GM18526 (cell line): Measurements from ENCODE around the gene OTOG.

Source experiments
- POLR2A ChIP-seq: IDR thresholded peaks from 3 replicates; pipeline ENCODE4 v1.6.1; 2011; ENCODE audit not compliant: insufficient read length; ENCODE audit errors: extremely low read depth

OTOG gene

GRCh38 chr11:17682848-17683247, 135.8 kb downstream of the OTOG start:
- no peak for TF ChIP-seq POLR2A

GRCh38 chr11:17683377-17684161, 136.5 kb downstream of the OTOG start:
- no peak for TF ChIP-seq POLR2A

- TF ChIP-seq POLR2A: no peak
Observed at GRCh38 chr11:17684550-17684949, 137.5 kb downstream of the OTOG start.

GRCh38 chr11:17686231-17686980, 139.3 kb downstream of the OTOG start:
- TF ChIP-seq POLR2A: no peak

GRCh38 chr11:17687946-17688670, 141.0 kb downstream of the OTOG start:
- no peak for TF ChIP-seq POLR2A

DNA sequence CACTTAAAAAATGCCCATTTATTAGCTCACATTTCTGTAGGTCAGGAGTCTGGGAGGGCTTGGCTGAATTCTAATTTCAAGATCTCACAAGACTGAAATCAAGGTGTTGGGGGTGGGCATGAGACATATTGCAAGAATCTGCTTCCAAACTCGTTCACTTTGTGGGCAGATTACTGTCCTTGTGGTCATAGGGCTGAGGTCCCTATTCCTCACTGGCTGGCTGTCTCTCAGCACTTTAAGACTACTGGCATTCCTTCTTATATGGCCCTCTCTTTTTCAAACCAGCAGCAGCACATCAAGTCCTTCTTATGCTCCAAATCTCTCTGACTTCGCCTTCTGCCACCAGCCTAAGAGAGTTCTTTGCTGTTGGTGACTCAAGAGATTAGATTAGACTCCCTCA, 144.5 kb downstream of the OTOG start:
- no peak for TF ChIP-seq POLR2A

- TF ChIP-seq POLR2A: no peak
Observed at GRCh38 chr11:17691976-17692375, 144.9 kb downstream of the OTOG start.

DNA sequence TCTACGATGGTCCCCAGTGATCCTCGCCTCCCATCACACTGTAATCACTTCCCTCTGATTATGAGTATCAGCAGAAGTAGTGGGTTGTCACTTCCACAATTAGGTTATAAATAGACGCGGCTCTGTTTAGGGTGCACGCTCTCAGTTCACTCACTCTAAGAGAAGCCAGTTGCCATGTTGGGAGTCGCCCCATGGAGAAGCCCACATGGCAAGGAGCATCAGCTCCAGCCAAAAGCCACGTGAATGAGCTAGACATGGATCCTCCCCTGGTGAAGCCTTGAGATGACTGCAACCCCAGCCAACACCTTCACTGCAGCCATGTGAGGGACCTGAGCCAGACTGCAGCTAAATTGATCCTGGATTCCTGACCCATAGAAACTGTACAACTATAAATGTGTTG, 145.9 kb downstream of the OTOG start:
- no peak for TF ChIP-seq POLR2A

DNA sequence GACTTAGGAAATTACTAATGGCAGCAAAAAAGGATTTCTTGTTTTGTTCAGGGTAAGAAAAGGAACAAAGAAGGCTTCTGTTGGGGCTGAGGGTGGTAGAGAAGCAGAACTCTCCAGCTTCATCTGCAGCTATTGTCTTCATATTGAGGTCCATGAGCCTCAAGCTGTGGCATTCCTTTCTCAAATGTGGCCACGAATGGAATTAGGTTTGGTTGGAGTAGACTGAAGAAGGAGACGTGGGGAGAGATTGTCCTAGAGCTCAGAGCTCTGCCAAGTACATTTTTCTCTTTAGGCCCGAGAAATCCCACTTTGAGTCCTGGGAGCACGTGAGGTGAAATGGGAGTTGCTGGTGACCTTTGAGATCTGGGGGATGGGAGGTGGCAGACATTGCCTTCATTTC, 146.5 kb downstream of the OTOG start:
- TF ChIP-seq POLR2A: no peak

GRCh38 chr11:17694494-17695110, 147.5 kb downstream of the OTOG start:
- TF ChIP-seq POLR2A: no peak

GRCh38 chr11:17695454-17696441, 148.7 kb downstream of the OTOG start:
- no peak for TF ChIP-seq POLR2A

DNA sequence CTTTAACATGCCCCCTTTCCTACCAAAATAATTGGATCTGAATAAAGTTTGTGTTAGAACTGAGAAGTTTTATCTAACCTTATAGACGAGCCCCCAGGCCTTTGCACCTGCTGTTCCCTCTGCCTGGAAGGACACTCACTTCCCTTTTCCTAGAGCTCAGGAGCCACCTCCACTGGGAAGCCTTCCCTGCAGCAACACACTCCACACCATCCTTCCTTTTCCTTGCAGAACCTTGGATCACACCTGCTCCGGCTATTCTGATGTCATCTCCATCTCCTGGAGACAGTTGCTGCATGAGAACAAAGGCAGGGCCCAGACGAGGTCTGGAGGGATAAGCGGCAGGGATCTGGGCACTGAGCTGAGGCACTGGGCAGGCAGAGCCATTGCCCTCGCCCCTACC, 149.7 kb downstream of the OTOG start:
- TF ChIP-seq POLR2A: no peak
